GM12801 (cell line): ENCODE data around the gene ATP8A2.

Source experiments
- CTCF ChIP-seq: IDR thresholded peaks from one replicate; pipeline ENCODE4 v1.5.1; 2011; ENCODE audit warnings: control low read depth; ENCODE audit not compliant: insufficient read length; ENCODE audit errors: extremely low read depth

The ATP8A2 gene

GRCh38 chr13:25463496-25463895 is 91.7 kb downstream of the ATP8A2 start:
- no peak for TF ChIP-seq CTCF

- TF ChIP-seq CTCF: no peak
These were observed 95.1 kb downstream of the ATP8A2 start for GRCh38 chr13:25466880-25467279.

GRCh38 chr13:25468325-25469168 is 96.8 kb downstream of the ATP8A2 start:
- TF ChIP-seq CTCF: no peak

DNA sequence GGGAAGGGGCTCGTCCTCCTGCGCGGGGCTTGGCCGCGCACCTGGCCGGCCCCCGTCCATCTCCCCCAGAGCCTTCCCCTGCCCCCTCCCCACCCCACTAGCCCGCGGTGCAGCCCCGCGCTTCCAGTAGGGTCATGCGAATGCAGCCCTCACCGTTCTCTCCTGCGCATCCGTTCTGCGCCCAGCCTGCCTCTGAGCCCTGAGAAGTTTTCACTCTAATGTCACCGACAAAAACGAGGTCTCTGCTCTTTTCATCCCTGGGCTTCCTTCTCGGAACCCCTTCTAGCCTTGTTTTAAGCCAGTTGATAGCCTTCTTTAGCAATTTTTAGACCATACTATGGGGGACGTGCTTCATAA is 97.4 kb downstream of the ATP8A2 start:
- TF ChIP-seq CTCF: no peak

DNA sequence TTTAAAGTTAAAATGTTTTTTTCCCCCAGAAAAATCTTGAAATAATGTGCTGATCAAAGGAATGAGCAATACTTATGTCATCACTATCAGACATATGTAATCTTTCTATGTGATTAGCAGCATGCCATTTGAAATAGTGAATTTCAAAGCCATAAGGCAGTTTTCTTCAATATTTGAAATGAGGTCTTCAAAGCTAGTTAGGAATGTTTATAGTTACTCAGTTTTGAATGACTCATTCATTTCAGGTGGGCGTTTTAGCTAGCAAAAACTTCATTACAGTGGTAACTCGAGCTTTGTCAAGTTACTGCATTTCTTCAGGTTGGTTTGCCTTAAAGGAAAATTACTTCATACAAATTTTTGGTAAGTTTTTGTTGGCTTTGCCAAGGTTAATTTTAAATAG is 102.1 kb downstream of the ATP8A2 start:
- no peak for TF ChIP-seq CTCF

DNA sequence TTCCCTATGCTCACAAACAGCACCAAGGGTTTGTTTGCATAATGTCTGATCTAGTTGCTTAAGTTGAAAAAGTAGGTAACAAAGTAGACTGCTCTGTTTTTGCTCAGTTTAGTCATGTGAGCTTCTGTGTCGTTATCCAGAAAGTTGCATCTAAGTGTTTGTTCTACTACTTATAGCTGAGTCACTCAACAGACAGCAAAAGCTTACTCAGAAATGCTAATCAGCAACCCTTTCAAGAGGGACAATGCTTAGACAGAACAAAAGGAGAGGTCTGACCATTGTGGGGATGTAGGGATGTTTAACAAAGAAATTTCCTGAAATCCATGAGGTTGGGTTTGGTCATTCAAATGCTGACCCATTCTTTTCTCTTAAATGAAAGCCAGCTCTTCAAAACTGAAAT is 106.4 kb downstream of the ATP8A2 start:
- no peak for TF ChIP-seq CTCF

DNA sequence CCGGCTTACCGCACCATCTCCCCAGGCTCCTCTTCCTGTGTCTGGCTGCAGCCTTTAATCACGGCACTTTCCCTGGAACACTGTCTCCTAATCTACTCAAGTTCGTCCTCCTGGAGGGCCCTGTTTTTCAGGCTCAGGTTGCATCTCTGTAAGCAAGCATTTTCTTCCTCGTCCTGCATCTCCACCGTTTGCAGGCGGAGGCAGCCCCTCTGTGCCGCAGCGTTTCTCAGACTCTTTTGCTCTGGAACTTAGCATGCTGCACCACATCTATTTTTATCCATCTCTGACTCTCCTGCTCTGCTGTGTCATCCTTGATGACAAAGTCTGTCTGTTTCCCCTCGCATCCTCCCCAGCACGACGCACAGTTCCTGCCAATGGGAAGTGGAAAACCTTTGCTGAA is 117.5 kb downstream of the ATP8A2 start:
- no peak for TF ChIP-seq CTCF
